Left lung (tissue), 10 donors: ENCODE data around the gene CBY1. TPM values are rescaled to one million over a fixed set of nuclear protein-coding genes. Genes with fewer than 3 reads are reported as not detected.
A peak's percentile ranks its signal among the peaks of the same experiment; 100 is the strongest.

Source experiments
- ATAC-seq: fragments of 200-7000 bp; cut with Tn5 transposase; one replicate; pipeline ENCODE4 v1.9.1; 2020; ENCODE audit warnings: moderate library complexity
- DNase-seq, 4 donors: peaks; one replicate each; pipeline ENCODE4 v3.0.0-alpha.2; 2013 to 2020
- H3K27ac ChIP-seq, 2 donors: fragments of 200-600 bp; sonication (generic) in 1 of 2; one replicate each; pipeline versions ENCODE4 v1.5.0 to v1.8.0; 2020 to 2021
- H3K27me3 ChIP-seq, 2 donors: fragments of 200-600 bp; sonication (generic) in 1 of 2; one replicate each; pipeline versions ENCODE4 v1.5.0 to v1.8.0; 2020 to 2021
- H3K36me3 ChIP-seq, 2 donors: fragments of 200-600 bp; sonication (generic) in 1 of 2; one replicate each; pipeline versions ENCODE4 v1.5.0 to v1.8.0; 2020 to 2021
- H3K4me1 ChIP-seq, 2 donors: fragments of 200-600 bp; one replicate each; pipeline ENCODE4 v1.8.0; 2021
- H3K4me3 ChIP-seq, 2 donors: fragments of 200-600 bp; sonication (generic) in 1 of 2; one replicate each; pipeline versions ENCODE4 v1.5.0 to v1.8.0; 2020 to 2021; ENCODE audit warnings: mild to moderate bottlenecking in 1 of 2
- H3K9me3 ChIP-seq, 2 donors: fragments of 200-600 bp; sonication (generic) in 1 of 2; one replicate each; pipeline versions ENCODE4 v1.5.0 to v1.8.0; 2020 to 2021
- CTCF ChIP-seq, 2 donors: fragments of 200-600 bp; sonication (generic) in 1 of 2; IDR thresholded peaks; one replicate each; pipeline versions ENCODE4 v1.5.0 to v1.8.0; 2021; ENCODE audit warnings: antibody characterized with exemption in 2 of 2
- intact Hi-C, 2 donors: fragments of 100-400 bp; cut with DNase I; formaldehyde crosslinking; loops; one replicate each; pipeline versions ENCODE4 v1.11.2 to v1.14.2; 2022
- polyA plus RNA-seq, 6 donors: library from polyadenylated mRNA; unstranded; fragments of 120-200 nt; gene quantifications; one replicate each; pipeline ENCODE4 v1.2.1, GENCODE V29; 2013; ENCODE audit not compliant: insufficient read length in 6 of 6
- total RNA-seq, 2 donors: library from RNA; stranded (reverse); fragmentation: NEBNext Ultra II Directional; extraction: Animal tissue kit (Norgen Biotek cat#: 25700); gene quantifications; one replicate each; pipeline ENCODE4 v1.2.1, GENCODE V29; 2021
- donor health status: DM: no; HTN: yes; CAD: no.
- donor health status: DM: no; HTN: no; CAD: no.

Gene CBY1
- total and polyA plus RNA-seq, 8 donors, result 24.4 to 56.6 (median 52.0) TPM

DNA sequence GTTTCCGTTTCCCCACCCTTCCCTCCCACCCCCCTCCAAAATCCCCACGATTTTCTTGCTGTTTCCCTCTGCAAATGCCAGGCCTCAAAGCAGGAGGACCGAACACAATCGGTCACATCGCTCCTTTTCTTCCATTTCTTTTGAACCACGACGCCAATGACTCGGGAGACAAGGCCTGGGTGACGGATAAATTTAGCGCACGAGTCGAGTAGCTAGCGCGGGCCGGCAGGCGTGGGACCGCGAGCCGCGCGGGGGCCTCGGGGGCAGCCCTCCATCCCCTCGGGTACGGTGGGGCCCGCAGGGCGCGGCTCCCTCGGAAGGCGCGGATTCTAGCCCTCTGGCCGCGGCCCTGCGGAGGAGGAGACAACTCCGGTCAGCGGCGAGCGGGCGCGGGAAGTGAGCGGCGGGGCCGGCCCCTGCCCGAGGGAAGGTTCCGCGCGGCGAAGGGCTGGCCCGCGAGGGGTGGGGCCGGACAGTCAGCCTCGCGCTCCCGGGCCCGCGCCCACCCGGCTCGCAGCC, 43.9 kb downstream of the CBY1 start:
- H3K27me3 ChIP-seq, result no peaks in the 10 kb centered on the region
- H3K27ac ChIP-seq, result peak overlapping the region; percentile 96 to 98
- peaks cover 0 to 6% of the 10 kb centered on the region in 2 donors for H3K36me3 ChIP-seq
- H3K9me3 ChIP-seq, result no peaks in the 10 kb centered on the region
- DNase-seq, result peak in 2 of 4 donors; percentile 78 to 95
- ATAC-seq, result peak; percentile 37
- H3K4me1 ChIP-seq, result peaks cover 29 to 68% of the 10 kb centered on the region in 2 donors
- peak overlapping the region; percentile 73 to 77 for H3K4me3 ChIP-seq
- intact Hi-C loops, result no loop called here
- TF ChIP-seq CTCF (IDR thresholded peaks at IDR 0.05), result no peak

GRCh38 chr22:38700789-38701628, 44.6 kb downstream of the CBY1 start, which contains the start of gene JOSD1:
TSS of gene JOSD1 (minus strand) at chr22:38700943. CDS start at chr22:38699987, 956 bp downstream.
- intact Hi-C loops, result no loop called here
- TF ChIP-seq CTCF (IDR thresholded peaks at IDR 0.05), result no peak
- ATAC-seq (peak; percentile 58), DNase-seq (peak; percentile 95 to 99 (median 96))
- peaks cover 25 to 62% of the 10 kb centered on the region in 2 donors for H3K4me1 ChIP-seq
- peaks cover 0 to 6% of the 10 kb centered on the region in 2 donors for H3K36me3 ChIP-seq
- H3K4me3 ChIP-seq, result peak within 1 kb of the TSS; percentile 73 to 77
- no peaks in the 10 kb centered on the region for H3K27me3 ChIP-seq
- peak within 1 kb of the TSS; percentile 96 to 98 for H3K27ac ChIP-seq
- no peaks in the 10 kb centered on the region for H3K9me3 ChIP-seq

DNA sequence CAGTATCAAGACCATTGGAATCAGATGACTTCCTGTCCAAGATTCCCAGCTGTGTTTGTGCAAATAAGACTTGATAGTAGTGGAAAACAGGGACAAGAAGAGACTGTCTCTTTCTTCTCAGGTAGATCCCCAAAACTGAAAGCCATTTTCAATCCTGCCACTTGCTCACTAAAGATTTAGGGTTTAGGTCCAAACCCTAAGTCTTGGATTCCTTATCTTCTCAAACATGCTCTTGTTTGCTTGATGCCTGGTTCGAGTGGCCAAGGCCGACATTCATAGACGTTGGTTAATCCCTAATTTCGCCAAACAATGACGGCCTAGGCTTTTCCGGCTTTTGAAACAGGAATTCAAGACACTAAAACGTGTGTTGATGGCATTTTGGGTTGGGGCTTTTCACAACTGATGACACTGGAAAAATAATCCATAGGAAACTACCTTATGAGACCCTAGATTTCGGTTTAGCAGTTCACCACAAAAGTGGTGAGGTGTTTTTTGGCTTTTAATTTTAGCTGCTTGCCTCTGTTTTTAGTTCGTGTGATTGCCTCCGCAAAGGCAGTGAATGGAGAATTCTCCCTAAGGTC, 48.3 kb downstream of the CBY1 start:
- ATAC-seq (no peak), DNase-seq (peak in 1 of 4 donors; percentile 16)
- Histone ChIP-seq H3K4me1 (peaks cover 8 to 55% of the 10 kb centered on the region in 2 donors), H3K9me3 (no peaks in the 10 kb centered on the region), H3K36me3 (peaks cover 0 to 2% of the 10 kb centered on the region in 2 donors), H3K27me3 (no peaks in the 10 kb centered on the region), H3K27ac (peak overlapping the region; percentile 82 to 83), H3K4me3 (peak overlapping the region in 1 of 2 donors; percentile 25)
- no peak for TF ChIP-seq CTCF (IDR thresholded peaks at IDR 0.05)
- intact Hi-C loops, result no loop called here

- TF ChIP-seq CTCF (IDR thresholded peaks at IDR 0.05), result peak in 1 of 2 donors; percentile 32
- Histone ChIP-seq H3K4me1 (peaks cover 8 to 59% of the 10 kb centered on the region in 2 donors), H3K36me3 (peaks cover 0 to 9% of the 10 kb centered on the region in 2 donors), H3K4me3 (peak within 1 kb of the TSS; percentile 92 to 98), H3K9me3 (no peaks in the 10 kb centered on the region), H3K27me3 (no peaks in the 10 kb centered on the region), H3K27ac (peak within 1 kb of the TSS; percentile 95 to 97)
- DNase-seq (peak; percentile 96 to 100 (median 100)), ATAC-seq (peak; percentile 86)
- intact Hi-C loops, result no loop called here
Measured at GRCh38 chr22:38705235-38706100, 49.0 kb downstream of the CBY1 start, which contains the start of gene GTPBP1. TSS of gene GTPBP1 (plus strand) at chr22:38705944. CDS start at chr22:38705956, 12 bp downstream.
